Vagina (tissue), 2 donors: Measurements from ENCODE around the gene COASY. TPM values are rescaled to one million over a fixed set of nuclear protein-coding genes. Genes with fewer than 3 reads are reported as not detected.

Source experiments
- DNase-seq, 2 donors: peaks; one replicate each; pipeline ENCODE4 v3.0.0-alpha.2; 2017; ENCODE audit errors: extremely low spot score in 2 of 2
- H3K27ac ChIP-seq: fragments of 200-600 bp; sonication (generic); one replicate; pipeline ENCODE4 v1.5.1; 2019
- H3K27me3 ChIP-seq: fragments of 200-600 bp; sonication (generic); one replicate; pipeline ENCODE4 v1.5.1; 2019
- H3K36me3 ChIP-seq, 2 donors: fragments of 200-600 bp; sonication (generic); one replicate each; pipeline ENCODE4 v1.5.1; 2017 to 2019
- H3K4me1 ChIP-seq: fragments of 200-600 bp; sonication (generic); one replicate; pipeline ENCODE4 v1.5.1; 2019
- H3K4me3 ChIP-seq, 2 donors: fragments of 200-600 bp; sonication (generic); 1 replicate in 1 of 2; 2 replicates in 1 of 2; pipeline ENCODE4 v1.5.1; 2016 to 2019
- H3K9me3 ChIP-seq: fragments of 200-600 bp; sonication (generic); one replicate; pipeline ENCODE4 v1.5.1; 2019
- POLR2A ChIP-seq, 2 donors: fragments of 450-650 bp; IDR thresholded peaks; one replicate each; pipeline ENCODE4 v1.6.1; 2017; ENCODE audit warnings: antibody characterized with exemption in 2 of 2, mild to moderate bottlenecking in 2 of 2, moderate library complexity in 2 of 2
- POLR2AphosphoS5 ChIP-seq, 2 donors: sonication (generic); formaldehyde crosslinking; IDR thresholded peaks; one replicate each; pipeline ENCODE4 v1.9.0; 2017; ENCODE audit warnings: antibody characterized with exemption in 2 of 2, mild to moderate bottlenecking in 2 of 2, low read depth in 1 of 2; ENCODE audit not compliant: insufficient read depth in 1 of 2
- intact Hi-C: fragments of 100-400 bp; cut with DNase I; formaldehyde crosslinking; loops from one replicate; pipeline ENCODE4 v1.15.1; 2023
- total RNA-seq: library from RNA; depleted of rRNA; stranded (reverse); fragments of >200 nt; gene quantifications from one replicate; pipeline ENCODE4 v1.2.3, GENCODE V29; 2016
- TF ChIP-seq, protein P1 (sequence below), 3 experiments: fragments of 450-650 bp in 2 of 3; fragments of 200-600 bp in 1 of 3; sonication (generic) in 1 of 3; IDR thresholded peaks; one replicate each; pipeline ENCODE4 v1.5.1; 2017 to 2019; ENCODE audit warnings: antibody characterized with exemption in 3 of 3, mild to moderate bottlenecking in 2 of 3, moderate library complexity in 2 of 3

COASY gene
- total RNA-seq, 1 donor from 2014 or later, result 24.8 TPM

DNA sequence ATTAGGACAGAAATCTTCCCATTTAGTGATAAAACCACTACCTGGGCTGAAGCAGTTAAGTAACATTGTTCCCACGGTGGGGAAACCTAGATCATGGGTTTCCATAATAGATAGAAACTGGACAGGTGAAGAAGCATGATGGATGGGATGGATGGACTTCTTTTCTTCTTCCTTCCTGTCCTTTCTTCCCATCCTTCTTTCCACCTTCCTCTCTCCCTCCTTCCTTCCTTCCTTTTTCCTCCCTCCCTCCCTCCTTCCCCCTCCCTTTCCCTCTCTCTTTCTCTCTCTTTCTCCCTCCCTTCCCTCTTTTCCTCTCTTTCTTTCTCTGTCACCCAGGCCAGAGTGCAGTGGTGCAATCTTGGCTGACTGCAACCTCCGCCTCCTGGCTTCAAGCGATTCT, 12.5 kb downstream of the COASY start:
- H3K36me3 ChIP-seq, result peaks cover 0 to 42% of the 10 kb centered on the region in 2 donors
- no peak overlapping the region for H3K4me3 ChIP-seq
- no peaks in the 10 kb centered on the region for H3K9me3 ChIP-seq
- H3K27me3 ChIP-seq, result no peaks in the 10 kb centered on the region
- peaks cover 21% of the 10 kb centered on the region for H3K4me1 ChIP-seq
- no peak for DNase-seq
- intact Hi-C loops, result loop anchor here (1.0 to 10.0 kb wide), 3 partner anchors 106 to 250 kb away; partner anchors contain the start of genes BECN1 and RAMP2
- no peak overlapping the region for H3K27ac ChIP-seq
- no peak for TF ChIP-seq POLR2AphosphoS5 (IDR thresholded peaks at IDR 0.05; ENCODE audit: insufficient read depth in 1 of 2, low read depth in 1 of 2)
- TF ChIP-seq POLR2A (IDR thresholded peaks at IDR 0.05), result no peak
- TF ChIP-seq, protein P1, sequence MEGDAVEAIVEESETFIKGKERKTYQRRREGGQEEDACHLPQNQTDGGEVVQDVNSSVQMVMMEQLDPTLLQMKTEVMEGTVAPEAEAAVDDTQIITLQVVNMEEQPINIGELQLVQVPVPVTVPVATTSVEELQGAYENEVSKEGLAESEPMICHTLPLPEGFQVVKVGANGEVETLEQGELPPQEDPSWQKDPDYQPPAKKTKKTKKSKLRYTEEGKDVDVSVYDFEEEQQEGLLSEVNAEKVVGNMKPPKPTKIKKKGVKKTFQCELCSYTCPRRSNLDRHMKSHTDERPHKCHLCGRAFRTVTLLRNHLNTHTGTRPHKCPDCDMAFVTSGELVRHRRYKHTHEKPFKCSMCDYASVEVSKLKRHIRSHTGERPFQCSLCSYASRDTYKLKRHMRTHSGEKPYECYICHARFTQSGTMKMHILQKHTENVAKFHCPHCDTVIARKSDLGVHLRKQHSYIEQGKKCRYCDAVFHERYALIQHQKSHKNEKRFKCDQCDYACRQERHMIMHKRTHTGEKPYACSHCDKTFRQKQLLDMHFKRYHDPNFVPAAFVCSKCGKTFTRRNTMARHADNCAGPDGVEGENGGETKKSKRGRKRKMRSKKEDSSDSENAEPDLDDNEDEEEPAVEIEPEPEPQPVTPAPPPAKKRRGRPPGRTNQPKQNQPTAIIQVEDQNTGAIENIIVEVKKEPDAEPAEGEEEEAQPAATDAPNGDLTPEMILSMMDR (IDR thresholded peaks at IDR 0.05), result no peak

DNA sequence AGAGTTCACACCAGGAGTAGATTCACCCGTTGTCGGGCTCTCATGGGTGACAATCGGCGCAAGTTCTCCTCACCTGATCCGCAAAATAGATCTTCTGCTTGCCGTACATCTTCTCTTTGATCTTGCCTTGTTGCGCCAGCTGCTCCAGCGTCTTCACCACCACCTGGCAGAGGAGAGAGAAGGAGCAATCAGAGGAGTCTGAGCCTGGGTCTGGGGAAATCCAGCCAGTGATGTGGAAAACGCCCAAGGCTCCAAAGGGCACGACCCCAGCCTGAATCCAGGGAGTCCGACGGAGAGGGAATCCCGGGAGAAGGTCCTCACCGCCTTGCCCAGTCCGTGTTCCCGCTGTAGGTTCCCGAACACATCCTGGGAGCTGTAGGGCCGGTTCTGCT, 15.2 kb downstream of the COASY start:
- no peak for DNase-seq
- Histone ChIP-seq H3K36me3 (peaks cover 0 to 44% of the 10 kb centered on the region in 2 donors), H3K9me3 (no peaks in the 10 kb centered on the region), H3K27ac (peak overlapping the region; percentile 75), H3K4me1 (peaks cover 21% of the 10 kb centered on the region), H3K27me3 (no peaks in the 10 kb centered on the region), H3K4me3 (peak overlapping the region; percentile 59 to 66)
- intact Hi-C loops, result loop anchor here (10.0 kb wide), 2 partner anchors 188 to 248 kb away; partner anchors contain the start of genes BECN1 and RAMP2
- TF ChIP-seq POLR2A (IDR thresholded peaks at IDR 0.05) (no peak), POLR2AphosphoS5 (IDR thresholded peaks at IDR 0.05; ENCODE audit: insufficient read depth in 1 of 2, low read depth in 1 of 2) (no peak)
- TF ChIP-seq, protein P1 (IDR thresholded peaks at IDR 0.05), result no peak

DNA sequence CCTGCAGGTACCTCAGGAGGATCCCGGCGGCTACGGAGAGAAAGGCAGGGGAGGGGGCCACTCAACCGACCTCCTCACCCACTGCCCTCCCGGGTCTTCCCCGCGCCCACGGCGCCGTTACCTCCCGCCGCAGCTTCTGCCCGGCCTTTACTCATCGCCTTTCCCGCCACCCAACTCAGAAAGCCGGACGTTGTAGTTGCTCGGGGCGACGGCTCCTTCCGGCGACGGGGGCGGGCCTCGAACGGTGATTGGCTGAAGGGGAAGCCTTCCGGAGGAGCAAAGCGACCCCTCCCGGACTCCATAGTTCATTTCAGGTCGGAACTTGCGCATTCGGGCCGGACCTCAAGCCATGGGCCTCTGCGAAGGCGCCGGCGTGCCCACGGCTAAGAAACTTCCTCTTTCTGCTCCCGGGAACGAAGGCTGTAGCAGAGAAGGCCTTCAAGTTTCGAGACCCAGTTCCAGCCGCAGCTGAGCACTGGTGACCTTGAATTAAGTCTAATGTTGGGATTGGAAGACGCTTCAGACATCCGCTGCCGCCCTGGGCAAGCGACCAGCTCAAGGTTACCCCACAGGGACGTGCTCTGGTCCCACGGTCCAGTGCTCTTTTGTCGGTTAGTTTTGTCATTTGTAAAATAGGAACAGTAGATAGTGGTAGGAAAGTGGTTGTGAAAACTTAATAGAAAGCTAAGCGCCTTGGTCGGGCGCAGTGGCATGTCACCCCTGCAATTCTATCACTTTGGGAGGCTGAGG, 15.8 kb downstream of the COASY start, which contains the start of gene PSMC3IP:
Gene PSMC3IP (minus strand): TSS at position 198 of the 750 bp plus-strand sequence. CDS start 43 bp downstream, at position 155.
- H3K27ac ChIP-seq, result peak within 1 kb of the TSS; percentile 75
- TF ChIP-seq, protein P1 (IDR thresholded peaks at IDR 0.05), result peak in 2 of 3 experiments; percentile 14 to 25
- TF ChIP-seq POLR2A (IDR thresholded peaks at IDR 0.05), result peak in 1 of 2 donors; percentile 56
- TF ChIP-seq POLR2AphosphoS5 (IDR thresholded peaks at IDR 0.05; ENCODE audit: insufficient read depth in 1 of 2, low read depth in 1 of 2), result peak; percentile 96 to 97
- peaks cover 0 to 44% of the 10 kb centered on the region in 2 donors for H3K36me3 ChIP-seq
- peak within 1 kb of the TSS; percentile 59 to 66 for H3K4me3 ChIP-seq
- intact Hi-C loops, result loop anchor here (2.0 to 10.0 kb wide), 3 partner anchors 101 to 247 kb away; partner anchors contain the start of genes BECN1 and RAMP2
- H3K4me1 ChIP-seq, result peaks cover 21% of the 10 kb centered on the region
- no peaks in the 10 kb centered on the region for H3K27me3 ChIP-seq
- DNase-seq, result peak in 1 of 2 donors; percentile 96
- H3K9me3 ChIP-seq, result no peaks in the 10 kb centered on the region

DNA sequence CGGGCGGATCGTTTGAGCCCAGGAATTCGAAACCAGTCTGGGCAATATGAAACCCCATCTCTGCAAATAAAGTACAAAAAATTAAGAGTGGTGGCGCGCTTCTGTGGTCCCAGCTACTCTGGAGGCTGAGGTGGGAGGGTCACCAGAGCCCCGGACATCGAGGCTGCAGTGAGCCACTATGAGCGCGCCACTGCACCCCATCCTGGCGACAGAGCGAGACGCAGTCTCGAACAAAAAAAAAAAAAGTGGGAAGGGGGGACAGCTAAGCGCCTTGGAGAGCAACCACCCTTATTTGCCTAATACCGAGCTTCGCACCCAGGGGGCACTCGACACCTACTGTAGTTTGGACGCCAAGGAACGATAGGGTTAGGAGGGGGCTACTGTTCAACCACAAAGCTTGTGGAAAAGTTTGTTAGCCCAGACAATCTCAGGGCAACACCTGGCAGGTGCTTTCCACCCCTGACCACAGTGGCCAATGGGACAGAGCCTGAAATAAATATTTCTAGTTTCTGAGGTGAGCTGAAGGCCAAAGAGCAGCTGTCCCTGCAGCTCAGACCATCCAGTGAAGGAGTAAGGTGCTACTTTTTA, 16.4 kb downstream of the COASY start:
- Histone ChIP-seq H3K36me3 (peaks cover 0 to 44% of the 10 kb centered on the region in 2 donors), H3K4me3 (peak overlapping the region; percentile 59 to 66), H3K4me1 (peaks cover 21% of the 10 kb centered on the region), H3K27ac (peak overlapping the region; percentile 75), H3K27me3 (no peaks in the 10 kb centered on the region), H3K9me3 (no peaks in the 10 kb centered on the region)
- DNase-seq, result no peak
- no peak for TF ChIP-seq POLR2AphosphoS5 (IDR thresholded peaks at IDR 0.05; ENCODE audit: insufficient read depth in 1 of 2, low read depth in 1 of 2)
- TF ChIP-seq, protein P1 (IDR thresholded peaks at IDR 0.05), result peak; percentile 43 to 70 (median 67)
- intact Hi-C loops, result loop anchor here (2.0 to 10.0 kb wide), 3 partner anchors 100 to 246 kb away; partner anchors contain the start of genes BECN1 and RAMP2
